Measurements from ENCODE around the gene EIF5A2. TPM values are rescaled to one million over a fixed set of nuclear protein-coding genes. Genes with fewer than 3 reads are reported as not detected.
"Not testable (repeated sequence)": the region's sequence is repeated elsewhere in the genome, so short reads cannot be mapped to it uniquely, and the experiment has no call there.

EIF5A2 gene
- total and polyA plus RNA-seq, 4 donors: 3.9 to 22.4 (median 17.4) TPM

GRCh38 chr3:170933039-170933438 lies 24.6 kb upstream of the EIF5A2 start:
- H3K4me3 ChIP-seq (ENCODE audit: low read length in 2 of 2); intact Hi-C loops (cut with DNase I); H3K27ac ChIP-seq (ENCODE audit: low read depth in 1 of 2, low read length in 2 of 2); H3K9me3 ChIP-seq (ENCODE audit: control insufficient read depth, low read length); ATAC-seq (ENCODE audit: low FRiP score); DNase-seq; H3K4me1 ChIP-seq (ENCODE audit: control insufficient read depth in 1 of 2, insufficient read depth in 2 of 2, low read length in 2 of 2); H3K27me3 ChIP-seq (ENCODE audit: control insufficient read depth in 1 of 2, insufficient read depth in 2 of 2, low read length in 1 of 2); H3K36me3 ChIP-seq (ENCODE audit: control insufficient read depth in 1 of 2, insufficient read depth in 2 of 2, low read length in 1 of 2): not testable (repeated sequence)
- WGBS, 2 donors: 89% methylated on average over 4 of the region's 4 CpGs

DNA sequence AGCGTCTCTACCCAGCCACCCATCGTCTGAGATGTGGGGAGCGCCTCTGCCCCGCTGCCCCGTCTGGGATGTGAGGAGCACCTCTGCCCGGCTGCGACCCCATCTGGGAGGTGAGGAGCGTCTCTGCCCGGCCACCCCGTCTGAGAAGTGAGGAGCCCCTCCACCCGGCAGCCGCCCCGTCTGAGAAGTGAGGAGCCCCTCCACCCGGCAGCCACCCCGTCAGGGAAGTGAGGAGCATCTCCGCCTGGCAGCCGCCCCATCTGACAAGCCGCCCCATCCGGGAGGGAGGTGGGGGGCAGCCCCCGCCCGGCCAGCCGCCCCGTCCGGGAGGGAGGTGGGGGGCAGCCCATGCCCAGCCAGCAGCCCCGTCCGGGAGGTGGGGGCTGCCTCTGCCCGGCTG lies 15.1 kb upstream of the EIF5A2 start:
- DNase-seq; H3K4me3 ChIP-seq (ENCODE audit: low read length in 2 of 2); H3K27ac ChIP-seq (ENCODE audit: low read depth in 1 of 2, low read length in 2 of 2); H3K36me3 ChIP-seq (ENCODE audit: control insufficient read depth in 1 of 2, insufficient read depth in 2 of 2, low read length in 1 of 2); H3K27me3 ChIP-seq (ENCODE audit: control insufficient read depth in 1 of 2, insufficient read depth in 2 of 2, low read length in 1 of 2); ATAC-seq (ENCODE audit: low FRiP score); intact Hi-C loops (cut with DNase I); H3K9me3 ChIP-seq (ENCODE audit: control insufficient read depth, low read length); H3K4me1 ChIP-seq (ENCODE audit: control insufficient read depth in 1 of 2, insufficient read depth in 2 of 2, low read length in 2 of 2): not testable (repeated sequence)
- 94 to 95% methylated on average over 19 to 27 of the region's 27 CpGs for WGBS, 2 donors

GRCh38 chr3:170918715-170919114 lies 10.3 kb upstream of the EIF5A2 start:
- intact Hi-C loops (cut with DNase I): no loop called here
- Histone ChIP-seq H3K36me3 (ENCODE audit: control insufficient read depth in 1 of 2, insufficient read depth in 2 of 2, low read length in 1 of 2) (no peaks in the 10 kb centered on the region), H3K4me1 (ENCODE audit: control insufficient read depth in 1 of 2, insufficient read depth in 2 of 2, low read length in 2 of 2) (no peaks in the 10 kb centered on the region), H3K9me3 (ENCODE audit: control insufficient read depth, low read length) (no peaks in the 10 kb centered on the region), H3K27me3 (ENCODE audit: control insufficient read depth in 1 of 2, insufficient read depth in 2 of 2, low read length in 1 of 2) (no peaks in the 10 kb centered on the region), H3K4me3 (ENCODE audit: low read length in 2 of 2) (no peak overlapping the region), H3K27ac (ENCODE audit: low read depth in 1 of 2, low read length in 2 of 2) (no peak overlapping the region)
- 68 to 78% methylated on average over 4 of the region's 4 CpGs for WGBS, 2 donors
- ATAC-seq (ENCODE audit: low FRiP score) (no peak), DNase-seq (no peak)

DNA sequence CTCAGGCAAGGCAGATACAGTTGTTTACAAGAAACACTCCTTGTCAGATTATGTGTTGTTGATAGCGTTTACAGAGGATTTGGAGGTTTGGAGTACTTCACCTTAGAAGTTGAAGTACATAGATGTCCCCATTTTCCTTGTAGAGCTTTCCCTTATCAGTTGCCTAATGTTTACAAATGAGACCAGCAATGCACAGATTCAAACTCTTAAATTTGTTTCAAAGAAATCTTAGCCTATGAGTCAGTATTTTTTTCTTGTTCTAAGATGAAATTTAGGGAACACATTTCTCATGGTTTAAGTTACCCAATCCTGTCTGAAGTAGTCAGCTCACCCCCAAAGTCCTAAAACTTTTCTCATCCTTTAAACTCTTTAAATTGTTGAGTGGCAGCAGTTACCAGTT lies 6.3 kb upstream of the EIF5A2 start:
- no peak overlapping the region for H3K4me3 ChIP-seq (ENCODE audit: low read length in 2 of 2)
- intact Hi-C loops (cut with DNase I): no loop called here
- H3K4me1 ChIP-seq (ENCODE audit: control insufficient read depth in 1 of 2, insufficient read depth in 2 of 2, low read length in 2 of 2): no peaks in the 10 kb centered on the region
- H3K27ac ChIP-seq (ENCODE audit: low read depth in 1 of 2, low read length in 2 of 2): no peak overlapping the region
- ATAC-seq (ENCODE audit: low FRiP score) (no peak), DNase-seq (no peak)
- WGBS, 2 donors: 68 to 96% methylated on average over 1 of the region's 1 CpG
- H3K36me3 ChIP-seq (ENCODE audit: control insufficient read depth in 1 of 2, insufficient read depth in 2 of 2, low read length in 1 of 2): no peaks in the 10 kb centered on the region
- peaks cover 1% of the 10 kb centered on the region for H3K9me3 ChIP-seq (ENCODE audit: control insufficient read depth, low read length)
- H3K27me3 ChIP-seq (ENCODE audit: control insufficient read depth in 1 of 2, insufficient read depth in 2 of 2, low read length in 1 of 2): no peaks in the 10 kb centered on the region

DNA sequence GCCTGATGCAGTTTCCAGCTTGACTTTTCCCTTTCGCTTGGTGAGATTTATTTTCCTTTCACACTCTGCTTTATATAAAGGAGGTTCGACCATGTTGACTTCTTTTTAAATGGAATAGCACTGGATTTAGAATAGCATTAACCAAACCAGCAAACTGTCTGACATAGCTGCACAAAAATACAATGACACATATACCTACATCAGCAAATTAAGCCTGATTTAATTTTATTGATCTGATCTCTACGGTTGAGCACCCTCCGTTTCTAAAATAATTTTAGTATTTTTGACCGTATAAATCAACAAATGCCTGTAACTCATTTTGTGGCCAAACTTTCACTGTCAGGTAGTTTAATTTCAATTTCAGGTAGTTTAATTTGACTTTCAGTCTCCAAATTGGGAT lies 5.8 kb upstream of the EIF5A2 start:
- no peak for ATAC-seq (ENCODE audit: low FRiP score)
- Histone ChIP-seq H3K27ac (ENCODE audit: low read depth in 1 of 2, low read length in 2 of 2) (no peak overlapping the region), H3K27me3 (ENCODE audit: control insufficient read depth in 1 of 2, insufficient read depth in 2 of 2, low read length in 1 of 2) (no peaks in the 10 kb centered on the region), H3K4me3 (ENCODE audit: low read length in 2 of 2) (no peak overlapping the region), H3K4me1 (ENCODE audit: control insufficient read depth in 1 of 2, insufficient read depth in 2 of 2, low read length in 2 of 2) (no peaks in the 10 kb centered on the region), H3K36me3 (ENCODE audit: control insufficient read depth in 1 of 2, insufficient read depth in 2 of 2, low read length in 1 of 2) (no peaks in the 10 kb centered on the region), H3K9me3 (ENCODE audit: control insufficient read depth, low read length) (peaks cover 1% of the 10 kb centered on the region)
- WGBS, 2 donors: 83% methylated on average over 5 of the region's 5 CpGs
- intact Hi-C loops (cut with DNase I): no loop called here
- no peak for DNase-seq

DNA sequence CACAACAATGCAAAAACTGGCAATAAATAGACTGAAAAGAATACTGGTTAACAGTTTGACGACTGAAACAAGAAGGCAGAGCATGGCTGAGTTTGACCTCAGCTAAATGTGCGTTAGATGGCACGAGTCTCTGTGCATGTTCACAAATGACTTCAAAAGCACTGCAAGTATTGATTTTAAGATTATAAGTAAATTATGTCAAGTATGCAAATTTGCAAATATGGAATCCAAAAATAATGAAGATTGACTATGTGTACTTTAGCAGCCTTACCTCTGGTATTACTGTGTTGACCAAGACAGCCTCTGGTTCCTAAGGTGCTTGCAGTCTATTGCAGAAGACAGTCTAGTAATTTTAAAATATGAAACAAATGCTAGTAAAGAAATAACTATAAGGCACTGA lies 2.6 kb upstream of the EIF5A2 start:
- Histone ChIP-seq H3K4me3 (ENCODE audit: low read length in 2 of 2) (no peak overlapping the region), H3K36me3 (ENCODE audit: control insufficient read depth in 1 of 2, insufficient read depth in 2 of 2, low read length in 1 of 2) (no peaks in the 10 kb centered on the region), H3K4me1 (ENCODE audit: control insufficient read depth in 1 of 2, insufficient read depth in 2 of 2, low read length in 2 of 2) (no peaks in the 10 kb centered on the region), H3K27ac (ENCODE audit: low read depth in 1 of 2, low read length in 2 of 2) (no peak overlapping the region), H3K27me3 (ENCODE audit: control insufficient read depth in 1 of 2, insufficient read depth in 2 of 2, low read length in 1 of 2) (no peaks in the 10 kb centered on the region), H3K9me3 (ENCODE audit: control insufficient read depth, low read length) (peaks cover 1% of the 10 kb centered on the region)
- whole genome bisulfite sequencing, 2 donors: 94 to 95% methylated on average over 3 of the region's 3 CpGs
- intact Hi-C loops (cut with DNase I): no loop called here
- DNase-seq (no peak), ATAC-seq (ENCODE audit: low FRiP score) (no peak)

GRCh38 chr3:170910542-170910941 lies 2.1 kb upstream of the EIF5A2 start:
- H3K36me3 ChIP-seq (ENCODE audit: control insufficient read depth in 1 of 2, insufficient read depth in 2 of 2, low read length in 1 of 2): no peaks in the 10 kb centered on the region
- H3K4me1 ChIP-seq (ENCODE audit: control insufficient read depth in 1 of 2, insufficient read depth in 2 of 2, low read length in 2 of 2): no peaks in the 10 kb centered on the region
- H3K9me3 ChIP-seq (ENCODE audit: control insufficient read depth, low read length): peaks cover 1% of the 10 kb centered on the region
- no peak for ATAC-seq (ENCODE audit: low FRiP score)
- intact Hi-C loops (cut with DNase I): no loop called here
- no peaks in the 10 kb centered on the region for H3K27me3 ChIP-seq (ENCODE audit: control insufficient read depth in 1 of 2, insufficient read depth in 2 of 2, low read length in 1 of 2)
- no peak for DNase-seq
- no peak overlapping the region for H3K27ac ChIP-seq (ENCODE audit: low read depth in 1 of 2, low read length in 2 of 2)
- H3K4me3 ChIP-seq (ENCODE audit: low read length in 2 of 2): no peak overlapping the region

- no peaks in the 10 kb centered on the region for H3K4me1 ChIP-seq (ENCODE audit: control insufficient read depth in 1 of 2, insufficient read depth in 2 of 2, low read length in 2 of 2)
- ATAC-seq (ENCODE audit: low FRiP score): peak; percentile 21
- H3K27ac ChIP-seq (ENCODE audit: low read depth in 1 of 2, low read length in 2 of 2): no peak overlapping the region
- no peaks in the 10 kb centered on the region for H3K27me3 ChIP-seq (ENCODE audit: control insufficient read depth in 1 of 2, insufficient read depth in 2 of 2, low read length in 1 of 2)
- DNase-seq: peak in 1 of 2 donors; percentile 43
- no peaks in the 10 kb centered on the region for H3K36me3 ChIP-seq (ENCODE audit: control insufficient read depth in 1 of 2, insufficient read depth in 2 of 2, low read length in 1 of 2)
- 83 to 85% methylated on average over 17 of the region's 17 CpGs for WGBS, 2 donors
- intact Hi-C loops (cut with DNase I): loop anchor here in 1 of 2 donors (5.0 kb wide), 1 partner anchor 37 kb away; the partner anchor contains the start of gene RPL22L1
- H3K4me3 ChIP-seq (ENCODE audit: low read length in 2 of 2): no peak overlapping the region
- H3K9me3 ChIP-seq (ENCODE audit: control insufficient read depth, low read length): peaks cover 1% of the 10 kb centered on the region
Observed at GRCh38 chr3:170909129-170909903, 879 bp upstream of the EIF5A2 start.

DNA sequence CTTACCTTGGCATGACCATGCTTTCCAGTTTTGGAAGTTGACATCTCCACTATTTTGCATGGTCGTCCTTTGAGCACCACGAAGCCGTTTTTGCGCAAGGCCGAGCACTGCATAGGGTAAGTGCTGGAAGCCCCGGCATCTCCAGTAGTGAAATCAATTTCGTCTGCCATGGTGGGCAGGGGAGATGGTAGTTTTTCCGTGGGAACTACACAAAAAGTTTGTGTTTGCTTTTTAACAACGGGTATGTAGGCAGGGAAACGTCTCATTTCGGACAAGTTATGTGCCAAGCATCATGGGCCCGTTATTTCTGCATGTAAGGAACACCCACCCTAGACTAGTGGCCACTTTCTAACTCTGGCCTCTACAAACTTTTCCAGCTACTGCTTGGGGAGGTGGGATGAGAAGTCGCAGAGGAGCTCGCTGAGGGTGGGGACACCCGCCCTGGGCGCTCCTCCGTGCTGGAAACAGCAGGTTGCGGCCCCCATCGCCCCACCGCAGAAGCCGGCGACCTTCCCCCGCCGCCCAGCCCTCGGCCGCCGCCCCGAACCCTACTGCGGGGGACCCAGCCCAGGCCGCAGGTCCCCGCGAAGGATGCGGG lies 701 bp downstream of the EIF5A2 start:
- ATAC-seq (ENCODE audit: low FRiP score): no peak
- H3K9me3 ChIP-seq (ENCODE audit: control insufficient read depth, low read length): peaks cover 1% of the 10 kb centered on the region
- H3K27me3 ChIP-seq (ENCODE audit: control insufficient read depth in 1 of 2, insufficient read depth in 2 of 2, low read length in 1 of 2): no peaks in the 10 kb centered on the region
- no peaks in the 10 kb centered on the region for H3K4me1 ChIP-seq (ENCODE audit: control insufficient read depth in 1 of 2, insufficient read depth in 2 of 2, low read length in 2 of 2)
- H3K36me3 ChIP-seq (ENCODE audit: control insufficient read depth in 1 of 2, insufficient read depth in 2 of 2, low read length in 1 of 2): peaks cover 0 to 1% of the 10 kb centered on the region in 2 donors
- no peak overlapping the region for H3K27ac ChIP-seq (ENCODE audit: low read depth in 1 of 2, low read length in 2 of 2)
- WGBS, 2 donors: 2% methylated on average over 24 to 33 of the region's 33 CpGs
- DNase-seq: no peak
- H3K4me3 ChIP-seq (ENCODE audit: low read length in 2 of 2): peak overlapping the region; percentile 23 to 97
- intact Hi-C loops (cut with DNase I): loop anchor here in 1 of 2 donors (5.0 kb wide), 1 partner anchor 35 kb away; the partner anchor contains the start of gene RPL22L1

Data from aorta (tissue), 5 donors.